Transverse colon (tissue), 4 donors: ENCODE results near the gene AIFM2. TPM values are rescaled to one million over a fixed set of nuclear protein-coding genes. Genes with fewer than 3 reads are reported as not detected.

ENCODE experiments used
- DNase-seq: peaks from one replicate; pipeline ENCODE4 v3.0.0-alpha.2; 2019
- H3K27ac ChIP-seq, 4 donors: fragments of 200-600 bp; sonication (generic); 2 replicates each; pipeline ENCODE4 v1.5.1; 2016 to 2018; ENCODE audit warnings: inconsistent platforms in 4 of 4
- H3K27me3 ChIP-seq: fragments of 200-600 bp; sonication (generic); 2 replicates; pipeline ENCODE4 v1.5.1; 2017; ENCODE audit warnings: inconsistent platforms
- H3K36me3 ChIP-seq, 4 donors: fragments of 200-600 bp; sonication (generic); 2 replicates each; pipeline ENCODE4 v1.5.1; 2017 to 2019; ENCODE audit warnings: inconsistent platforms in 4 of 4
- H3K4me1 ChIP-seq, 4 donors: fragments of 200-600 bp; sonication (generic); 2 replicates each; pipeline ENCODE4 v1.5.1; 2017 to 2020; ENCODE audit warnings: inconsistent platforms in 4 of 4
- H3K4me3 ChIP-seq, 4 donors: fragments of 200-600 bp; sonication (generic); 1 replicate in 1 of 4; 2 replicates in 3 of 4; pipeline versions ENCODE4 v1.5.1 to v1.6.1; 2017 to 2019; ENCODE audit warnings: inconsistent platforms in 4 of 4
- H3K9me3 ChIP-seq, 2 donors: fragments of 200-600 bp; sonication (generic); 2 replicates each; pipeline ENCODE4 v1.5.1; 2017 to 2019; ENCODE audit warnings: inconsistent platforms in 2 of 2
- EP300 ChIP-seq: sonication (generic); formaldehyde crosslinking; IDR thresholded peaks from one replicate; pipeline ENCODE4 v1.6.1; 2017; ENCODE audit warnings: antibody characterized with exemption, low read depth
- POLR2A ChIP-seq: fragments of 450-650 bp; IDR thresholded peaks from one replicate; pipeline ENCODE4 v1.6.1; 2016; ENCODE audit warnings: antibody characterized with exemption, mild to moderate bottlenecking, moderate library complexity
- POLR2AphosphoS5 ChIP-seq, 3 donors: sonication (generic); formaldehyde crosslinking; IDR thresholded peaks; one replicate each; pipeline ENCODE4 v1.6.1; 2016; ENCODE audit warnings: antibody characterized with exemption in 3 of 3
- WGBS, 2 donors: methylation state at CpG; one replicate each; pipeline ENCODE4 v1.1.5; 2018; ENCODE audit warnings: low coverage in 1 of 2; 5-methylcytosine and 5-hydroxymethylcytosine counted together
- in situ Hi-C, 4 donors: fragments of 200-750 bp; cut with MboI; loops; one replicate each; pipeline versions ENCODE4 v1.15.0 to v1.15.1; 2017; ENCODE audit warnings: low sequenced_read_pairs in 3 of 4, low pct_ligation_motif_present in 1 of 4, low pct_unique_long_range_greater_than_20kb in 1 of 4
- intact Hi-C: fragments of 100-400 bp; cut with DNase I; formaldehyde crosslinking; loops from one replicate; pipeline ENCODE4 v1.15.1; 2023; ENCODE audit warnings: low total_unique reads
- total RNA-seq, 4 donors: library from RNA; depleted of rRNA; stranded (reverse); fragments of >200 nt; gene quantifications; one replicate each; pipeline ENCODE4 v1.1.0, GENCODE V29; 2016
- TF ChIP-seq, protein P1 (sequence below), 5 experiments: fragments of 200-600 bp in 3 of 5; fragments of 450-650 bp in 2 of 5; sonication (generic) in 3 of 5; IDR thresholded peaks; 1 replicate in 2 of 5; 2 replicates in 3 of 5; pipeline ENCODE4 v1.5.1; 2016 to 2017; ENCODE audit warnings: antibody characterized with exemption in 5 of 5, inconsistent platforms in 3 of 5, mild to moderate bottlenecking in 2 of 5, moderate library complexity in 1 of 5

Gene AIFM2
- total RNA-seq, 4 donors from 2014 or later = 3.8 to 27.0 (median 23.9) TPM

DNA sequence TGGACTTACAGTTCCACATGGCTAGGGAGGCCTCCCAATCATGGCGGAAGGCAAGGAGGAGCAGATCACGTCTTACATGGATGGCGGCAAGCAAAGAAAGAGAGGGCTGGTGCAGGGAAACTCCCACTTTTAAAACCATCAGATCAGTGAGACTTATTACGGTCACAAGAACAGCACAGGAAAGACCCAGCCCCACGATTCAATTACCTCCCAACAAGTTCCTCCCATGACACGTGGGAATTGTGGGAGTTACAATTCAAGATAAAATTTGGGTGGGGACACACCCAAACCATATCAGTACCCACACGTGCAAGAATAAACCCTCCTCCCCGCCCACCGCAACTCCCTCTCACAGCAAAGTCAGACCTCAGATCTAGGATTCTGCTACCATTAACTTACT lies 4.5 kb upstream of the AIFM2 start:
- Histone ChIP-seq H3K36me3 (no peaks in the 10 kb centered on the region), H3K9me3 (no peaks in the 10 kb centered on the region), H3K4me1 (peaks cover 0 to 39% (median 21%) of the 10 kb centered on the region in 4 donors), H3K4me3 (no peak overlapping the region), H3K27ac (peak overlapping the region; percentile 79 to 84 (median 83)), H3K27me3 (no peaks in the 10 kb centered on the region)
- no peak for DNase-seq
- 46 to 73% methylated on average over 3 to 9 of the region's 9 CpGs for WGBS, 2 donors
- TF ChIP-seq POLR2AphosphoS5 (IDR thresholded peaks at IDR 0.05) (no peak), EP300 (no peak), POLR2A (no peak)
- TF ChIP-seq, protein P1, sequence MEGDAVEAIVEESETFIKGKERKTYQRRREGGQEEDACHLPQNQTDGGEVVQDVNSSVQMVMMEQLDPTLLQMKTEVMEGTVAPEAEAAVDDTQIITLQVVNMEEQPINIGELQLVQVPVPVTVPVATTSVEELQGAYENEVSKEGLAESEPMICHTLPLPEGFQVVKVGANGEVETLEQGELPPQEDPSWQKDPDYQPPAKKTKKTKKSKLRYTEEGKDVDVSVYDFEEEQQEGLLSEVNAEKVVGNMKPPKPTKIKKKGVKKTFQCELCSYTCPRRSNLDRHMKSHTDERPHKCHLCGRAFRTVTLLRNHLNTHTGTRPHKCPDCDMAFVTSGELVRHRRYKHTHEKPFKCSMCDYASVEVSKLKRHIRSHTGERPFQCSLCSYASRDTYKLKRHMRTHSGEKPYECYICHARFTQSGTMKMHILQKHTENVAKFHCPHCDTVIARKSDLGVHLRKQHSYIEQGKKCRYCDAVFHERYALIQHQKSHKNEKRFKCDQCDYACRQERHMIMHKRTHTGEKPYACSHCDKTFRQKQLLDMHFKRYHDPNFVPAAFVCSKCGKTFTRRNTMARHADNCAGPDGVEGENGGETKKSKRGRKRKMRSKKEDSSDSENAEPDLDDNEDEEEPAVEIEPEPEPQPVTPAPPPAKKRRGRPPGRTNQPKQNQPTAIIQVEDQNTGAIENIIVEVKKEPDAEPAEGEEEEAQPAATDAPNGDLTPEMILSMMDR (IDR thresholded peaks at IDR 0.05) = no peak
- intact Hi-C loops = no loop called here
- in situ Hi-C loops = no loop called here

DNA sequence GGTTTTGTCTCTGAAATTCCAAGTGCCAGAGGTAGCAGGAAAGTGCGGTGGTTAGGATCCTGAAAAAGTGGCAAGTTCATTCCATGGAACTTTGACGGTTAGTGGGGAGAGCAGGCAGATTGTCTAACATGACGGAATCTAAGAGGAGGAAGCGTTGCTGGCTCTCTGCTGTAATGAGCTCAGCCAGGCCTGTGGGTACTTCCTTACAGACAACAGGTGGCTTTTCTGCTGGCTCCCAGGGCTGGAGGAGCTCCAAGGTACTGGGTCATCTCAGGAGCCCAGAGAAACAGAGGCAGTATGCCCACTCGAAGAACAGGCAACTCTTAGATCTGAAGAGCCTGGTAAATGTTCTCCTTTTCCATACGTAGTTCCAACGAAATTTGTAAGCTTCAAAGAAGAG lies 3.1 kb upstream of the AIFM2 start:
- no peaks in the 10 kb centered on the region for H3K9me3 ChIP-seq
- no peak overlapping the region for H3K27ac ChIP-seq
- H3K4me1 ChIP-seq = peaks cover 7 to 54% (median 31%) of the 10 kb centered on the region in 4 donors
- H3K27me3 ChIP-seq = no peaks in the 10 kb centered on the region
- no peaks in the 10 kb centered on the region for H3K36me3 ChIP-seq
- H3K4me3 ChIP-seq = no peak overlapping the region
- 68 to 79% methylated on average over 4 to 7 of the region's 7 CpGs for WGBS, 2 donors
- intact Hi-C loops = no loop called here
- TF ChIP-seq, protein P1 (IDR thresholded peaks at IDR 0.05) = no peak
- TF ChIP-seq POLR2AphosphoS5 (IDR thresholded peaks at IDR 0.05) (no peak), POLR2A (no peak), EP300 (no peak)
- DNase-seq = no peak
- in situ Hi-C loops = no loop called here

DNA sequence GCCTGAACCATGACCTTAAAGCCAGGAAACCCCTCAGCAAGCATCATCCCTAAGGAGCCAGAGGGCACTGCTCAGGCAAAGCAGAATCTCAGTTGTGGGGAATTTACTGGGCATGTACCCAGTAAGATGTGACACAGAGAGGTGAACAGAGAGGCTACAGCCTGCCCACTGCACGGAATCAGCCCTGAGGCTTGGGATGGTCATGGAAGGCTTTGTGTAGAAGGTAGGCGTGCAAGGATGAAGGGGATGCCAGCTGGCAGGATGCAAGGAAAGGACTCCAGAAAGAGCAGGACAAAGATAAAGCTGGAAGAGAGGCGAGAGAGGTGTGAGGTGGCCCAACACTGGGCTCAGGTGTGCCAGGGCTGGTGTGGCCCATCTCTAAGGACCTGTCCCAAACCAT lies 2.4 kb upstream of the AIFM2 start:
- H3K27me3 ChIP-seq = no peaks in the 10 kb centered on the region
- no peaks in the 10 kb centered on the region for H3K9me3 ChIP-seq
- in situ Hi-C loops = no loop called here
- TF ChIP-seq EP300 (no peak), POLR2AphosphoS5 (IDR thresholded peaks at IDR 0.05) (no peak), POLR2A (no peak)
- TF ChIP-seq, protein P1 (IDR thresholded peaks at IDR 0.05) = no peak
- H3K4me3 ChIP-seq = no peak overlapping the region
- intact Hi-C loops = no loop called here
- 97% methylated on average over 3 of the region's 3 CpGs; no CpG with 5 or more reads in 1 of the 2 donors for WGBS, 2 donors
- DNase-seq = no peak
- H3K36me3 ChIP-seq = no peaks in the 10 kb centered on the region
- H3K4me1 ChIP-seq = peaks cover 7 to 57% (median 31%) of the 10 kb centered on the region in 4 donors
- no peak overlapping the region for H3K27ac ChIP-seq

DNA sequence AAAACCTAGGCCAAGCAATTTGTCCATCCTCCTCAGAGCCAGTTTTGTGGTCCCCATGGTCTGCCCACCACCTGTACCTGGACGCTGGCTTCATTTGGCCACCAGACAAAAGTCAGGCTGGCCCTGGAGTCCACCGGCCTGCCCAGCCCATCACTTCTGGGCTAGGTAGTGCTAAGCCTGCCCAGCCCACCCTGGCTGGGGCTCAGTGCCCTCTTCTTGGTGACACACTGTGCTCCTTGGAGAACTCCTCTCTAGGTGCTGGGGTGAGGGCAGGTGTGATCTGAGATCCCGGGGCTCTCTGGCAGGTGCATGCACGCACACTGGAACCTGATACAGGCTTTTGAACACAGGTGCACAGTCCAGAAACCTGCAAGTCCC lies 1.1 kb downstream of the AIFM2 start:
- H3K27ac ChIP-seq = peak overlapping the region; percentile 84 to 91 (median 87)
- whole genome bisulfite sequencing, 2 donors = 88% methylated on average over 2 of the region's 4 CpGs; no CpG with 5 or more reads in 1 of the 2 donors
- peaks cover 7 to 28% (median 13%) of the 10 kb centered on the region in 4 donors for H3K4me1 ChIP-seq
- TF ChIP-seq POLR2A = no peak
- DNase-seq = no peak
- intact Hi-C loops (no loop called here), in situ Hi-C loops (no loop called here)
- H3K4me3 ChIP-seq = peak overlapping the region in 3 of 4 donors; percentile 72 to 87 (median 74)
- no peaks in the 10 kb centered on the region for H3K27me3 ChIP-seq
- no peaks in the 10 kb centered on the region for H3K36me3 ChIP-seq
- no peaks in the 10 kb centered on the region for H3K9me3 ChIP-seq
